Astrocyte (in vitro differentiated cells and primary cell): ENCODE data around the gene ACTG2. TPM values are rescaled to one million over a fixed set of nuclear protein-coding genes. Genes with fewer than 3 reads are reported as not detected.

Source experiments
- DNase-seq: peaks from one replicate; pipeline ENCODE4 v3.0.0-alpha.2; 2010; ENCODE audit warnings: low read depth
- FAIRE-seq: peaks from 2 replicates; lab custom pipeline; 2011; peaks lifted over from hg19 to GRCh38; lab: Jason Lieb, UNC
- H2AFZ ChIP-seq: 2 replicates; pipeline ENCODE4 v1.6.0; 2012; ENCODE audit warnings: low read depth, low read length, inconsistent platforms
- H3K27ac ChIP-seq: 2 replicates; pipeline ENCODE4 v1.5.1; 2011; ENCODE audit warnings: low read depth, low read length, inconsistent platforms
- H3K27me3 ChIP-seq: 2 replicates; pipeline ENCODE4 v1.6.0; 2011; ENCODE audit warnings: low read length, inconsistent platforms; ENCODE audit not compliant: insufficient read depth
- H3K36me3 ChIP-seq: 2 replicates; pipeline ENCODE4 v1.5.1; 2011; ENCODE audit warnings: low read length, inconsistent platforms; ENCODE audit not compliant: insufficient read depth
- H3K4me1 ChIP-seq: 2 replicates; pipeline ENCODE4 v1.5.1; 2011; ENCODE audit warnings: low read length, inconsistent platforms; ENCODE audit not compliant: insufficient read depth
- H3K4me2 ChIP-seq: 2 replicates; pipeline ENCODE4 v1.6.0; 2012; ENCODE audit warnings: low read length, inconsistent platforms
- H3K4me3 ChIP-seq: 2 replicates; pipeline ENCODE4 v1.5.1; 2011; ENCODE audit warnings: low read depth, mild to moderate bottlenecking, low read length, inconsistent platforms; ENCODE audit not compliant: insufficient read depth
- H3K79me2 ChIP-seq: 2 replicates; pipeline ENCODE4 v1.6.0; 2012; ENCODE audit warnings: mild to moderate bottlenecking, low read length, inconsistent platforms; ENCODE audit not compliant: insufficient read depth
- H3K9ac ChIP-seq: 2 replicates; pipeline ENCODE4 v1.6.0; 2012; ENCODE audit warnings: mild to moderate bottlenecking, low read length, inconsistent platforms
- H3K9me3 ChIP-seq: 2 replicates; pipeline ENCODE4 v1.5.1; 2012; ENCODE audit warnings: low read depth, mild to moderate bottlenecking, low read length, inconsistent platforms; ENCODE audit not compliant: insufficient read depth
- H4K20me1 ChIP-seq: 2 replicates; pipeline ENCODE4 v1.6.0; 2012; ENCODE audit warnings: low read length, inconsistent platforms; ENCODE audit not compliant: insufficient read depth
- H3K27ac Mint-ChIP-seq: one replicate; pipeline ENCODE4 v1.8.0; 2021; ENCODE audit warnings: mild to moderate bottlenecking, mixed read lengths; ENCODE audit not compliant: unreplicated experiment
- H3K27me3 Mint-ChIP-seq: one replicate; pipeline ENCODE4 v1.8.0; 2021; ENCODE audit warnings: low read depth, mixed read lengths; ENCODE audit not compliant: unreplicated experiment
- H3K36me3 Mint-ChIP-seq: one replicate; pipeline ENCODE4 v1.8.0; 2021; ENCODE audit warnings: low read depth, mixed read lengths; ENCODE audit not compliant: unreplicated experiment
- H3K4me1 Mint-ChIP-seq: one replicate; pipeline ENCODE4 v1.8.0; 2021; ENCODE audit warnings: low read depth, mixed read lengths; ENCODE audit not compliant: unreplicated experiment
- H3K4me3 Mint-ChIP-seq: one replicate; pipeline ENCODE4 v1.8.0; 2021; ENCODE audit warnings: mild to moderate bottlenecking, moderate library complexity, mixed read lengths; ENCODE audit not compliant: unreplicated experiment
- H3K9me3 Mint-ChIP-seq: one replicate; pipeline ENCODE4 v1.8.0; 2021; ENCODE audit warnings: mild to moderate bottlenecking, mixed read lengths; ENCODE audit not compliant: unreplicated experiment
- CTCF ChIP-seq: IDR thresholded peaks from 2 replicates; pipeline ENCODE4 v1.5.1; 2011; ENCODE audit warnings: low read depth, mild to moderate bottlenecking, inconsistent platforms, low read length, moderate library complexity; ENCODE audit not compliant: insufficient read depth
- EZH2 ChIP-seq: IDR thresholded peaks from 2 replicates; pipeline ENCODE4 v1.6.1; 2012; ENCODE audit warnings: mild to moderate bottlenecking, low read length, inconsistent platforms; ENCODE audit not compliant: insufficient read depth
- total RNA-seq: library from RNA; stranded (reverse); gene quantifications from 2 replicates; pipeline ENCODE4 v1.2.1, GENCODE V29; 2021

Gene ACTG2
- total RNA-seq, 1 donor from 2014 or later = 298 TPM

DNA sequence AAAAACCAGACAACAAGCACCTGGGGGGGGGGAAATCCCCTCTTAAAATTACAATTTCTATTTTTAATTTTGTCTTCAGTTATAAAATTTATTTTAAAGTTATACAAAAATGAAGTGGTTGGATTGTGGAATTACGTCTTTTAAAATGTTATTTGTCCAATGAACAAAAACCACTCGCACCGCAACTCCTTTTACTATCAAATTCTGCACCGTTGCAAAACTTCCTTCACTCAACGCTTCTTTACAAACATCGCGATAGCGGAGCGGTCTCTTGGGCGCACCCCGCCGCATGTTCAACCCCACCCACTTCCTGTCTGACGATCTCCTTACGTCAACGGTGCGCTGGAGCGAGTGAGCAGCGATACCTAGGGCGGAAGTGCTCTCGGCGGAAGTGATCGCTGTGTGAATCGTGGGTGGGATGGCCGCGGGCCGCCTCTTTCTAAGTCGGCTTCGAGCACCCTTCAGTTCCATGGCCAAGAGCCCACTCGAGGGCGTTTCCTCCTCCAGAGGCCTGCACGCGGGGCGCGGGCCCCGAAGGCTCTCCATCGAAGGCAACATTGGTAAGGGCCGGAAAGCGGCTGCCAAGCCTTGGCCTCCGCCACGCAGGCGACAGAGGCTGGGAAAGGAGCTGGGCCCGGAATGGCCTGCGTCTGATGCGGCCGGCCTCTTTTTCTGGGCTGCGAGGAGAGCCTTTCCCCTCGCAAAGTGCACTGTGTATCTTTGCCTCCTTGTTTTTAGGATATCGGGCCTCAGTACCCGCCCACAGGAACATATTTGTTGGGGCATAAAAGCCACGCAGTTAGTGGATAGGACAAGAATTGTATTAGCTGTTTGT is 33.9 kb downstream of the ACTG2 start, which contains the start of gene DGUOK:
Gene DGUOK, plus strand, starts transcription at position 388 of the 835 bp plus-strand sequence. Its CDS starts 31 bp downstream, at position 419.
- Mint-ChIP-seq H3K27me3 (peaks cover under 1% of the 10 kb centered on the region), H3K27ac (peak within 1 kb of the TSS; percentile 95), H3K9me3 (no peaks in the 10 kb centered on the region), H3K4me3 (peak within 1 kb of the TSS; percentile 95), H3K4me1 (peaks cover 27% of the 10 kb centered on the region), H3K36me3 (no peaks in the 10 kb centered on the region)
- Histone ChIP-seq H4K20me1 (peaks cover 28% of the 10 kb centered on the region), H3K4me1 (peaks cover 8% of the 10 kb centered on the region), H3K27ac (peak within 1 kb of the TSS; percentile 98), H3K36me3 (no peaks in the 10 kb centered on the region), H3K4me2 (peak within 1 kb of the TSS; percentile 87), H2AFZ (peak within 1 kb of the TSS; percentile 76), H3K9ac (peak within 1 kb of the TSS; percentile 96), H3K27me3 (peaks cover under 1% of the 10 kb centered on the region), H3K4me3 (peak within 1 kb of the TSS; percentile 92), H3K9me3 (no peaks in the 10 kb centered on the region), H3K79me2 (peaks cover 46% of the 10 kb centered on the region)
- no peak for TF ChIP-seq CTCF
- TF ChIP-seq EZH2 = no peak
- DNase-seq (peak; percentile 99), FAIRE-seq (peak; percentile 81)

- Histone ChIP-seq H3K27me3 (no peaks in the 10 kb centered on the region), H3K9me3 (no peaks in the 10 kb centered on the region), H3K9ac (peak overlapping the region; percentile 96), H3K27ac (peak overlapping the region; percentile 98), H4K20me1 (peaks cover 34% of the 10 kb centered on the region), H2AFZ (peak overlapping the region; percentile 76), H3K4me1 (peaks cover 14% of the 10 kb centered on the region), H3K36me3 (no peaks in the 10 kb centered on the region), H3K79me2 (peaks cover 52% of the 10 kb centered on the region), H3K4me2 (peak overlapping the region; percentile 87), H3K4me3 (peak overlapping the region; percentile 92)
- H3K27me3 Mint-ChIP-seq = no peaks in the 10 kb centered on the region
- TF ChIP-seq CTCF = no peak
- TF ChIP-seq EZH2 = no peak
- H3K36me3 Mint-ChIP-seq = no peaks in the 10 kb centered on the region
- H3K4me3 Mint-ChIP-seq = peak overlapping the region; percentile 95
- peak overlapping the region; percentile 95 for H3K27ac Mint-ChIP-seq
- no peak for DNase-seq
- no peak for FAIRE-seq
- H3K9me3 Mint-ChIP-seq = no peaks in the 10 kb centered on the region
- peaks cover 33% of the 10 kb centered on the region for H3K4me1 Mint-ChIP-seq
These were observed 34.5 kb downstream of the ACTG2 start for GRCh38 chr2:73927344-73927743.

DNA sequence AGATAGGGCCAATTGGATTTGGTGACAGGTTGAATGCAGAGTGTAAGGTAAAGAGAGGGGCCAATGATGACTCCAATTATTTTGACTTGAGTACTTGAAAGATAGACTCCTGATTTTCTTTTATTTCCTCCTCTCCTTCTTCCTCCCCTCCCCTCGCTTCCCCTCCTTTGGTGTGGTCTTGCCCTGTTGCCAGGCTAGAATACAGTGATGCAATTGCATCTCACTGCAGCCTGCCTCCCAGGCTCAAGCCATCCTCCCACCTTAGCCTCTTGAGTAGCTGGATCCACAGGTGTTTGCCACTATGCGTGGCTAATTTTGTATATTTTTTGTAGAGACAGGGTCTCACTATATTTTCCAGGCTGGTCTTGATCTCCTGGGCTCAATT is 36.1 kb downstream of the ACTG2 start:
- Mint-ChIP-seq H3K9me3 (no peaks in the 10 kb centered on the region), H3K4me3 (peak overlapping the region; percentile 95)
- peaks cover 50% of the 10 kb centered on the region for H4K20me1 ChIP-seq

More for the DNA sequence above, 36.1 kb downstream of the ACTG2 start:
- no peaks in the 10 kb centered on the region for H3K9me3 ChIP-seq
- H3K9ac ChIP-seq = no peak overlapping the region
- Mint-ChIP-seq H3K36me3 (peaks cover 3% of the 10 kb centered on the region), H3K27me3 (no peaks in the 10 kb centered on the region), H3K27ac (no peak overlapping the region), H3K4me1 (peaks cover 48% of the 10 kb centered on the region)
- H3K27ac ChIP-seq = no peak overlapping the region
- H3K79me2 ChIP-seq = peaks cover 68% of the 10 kb centered on the region
- H3K4me1 ChIP-seq = peaks cover 18% of the 10 kb centered on the region
- peak overlapping the region; percentile 87 for H3K4me2 ChIP-seq
- TF ChIP-seq CTCF = no peak
- TF ChIP-seq EZH2 = no peak
- no peak overlapping the region for H3K4me3 ChIP-seq
- H3K27me3 ChIP-seq = no peaks in the 10 kb centered on the region
- no peaks in the 10 kb centered on the region for H3K36me3 ChIP-seq
- no peak overlapping the region for H2AFZ ChIP-seq
- DNase-seq (no peak), FAIRE-seq (no peak)
